ENCODE data around the gene CCDC86.

CCDC86 gene

DNA sequence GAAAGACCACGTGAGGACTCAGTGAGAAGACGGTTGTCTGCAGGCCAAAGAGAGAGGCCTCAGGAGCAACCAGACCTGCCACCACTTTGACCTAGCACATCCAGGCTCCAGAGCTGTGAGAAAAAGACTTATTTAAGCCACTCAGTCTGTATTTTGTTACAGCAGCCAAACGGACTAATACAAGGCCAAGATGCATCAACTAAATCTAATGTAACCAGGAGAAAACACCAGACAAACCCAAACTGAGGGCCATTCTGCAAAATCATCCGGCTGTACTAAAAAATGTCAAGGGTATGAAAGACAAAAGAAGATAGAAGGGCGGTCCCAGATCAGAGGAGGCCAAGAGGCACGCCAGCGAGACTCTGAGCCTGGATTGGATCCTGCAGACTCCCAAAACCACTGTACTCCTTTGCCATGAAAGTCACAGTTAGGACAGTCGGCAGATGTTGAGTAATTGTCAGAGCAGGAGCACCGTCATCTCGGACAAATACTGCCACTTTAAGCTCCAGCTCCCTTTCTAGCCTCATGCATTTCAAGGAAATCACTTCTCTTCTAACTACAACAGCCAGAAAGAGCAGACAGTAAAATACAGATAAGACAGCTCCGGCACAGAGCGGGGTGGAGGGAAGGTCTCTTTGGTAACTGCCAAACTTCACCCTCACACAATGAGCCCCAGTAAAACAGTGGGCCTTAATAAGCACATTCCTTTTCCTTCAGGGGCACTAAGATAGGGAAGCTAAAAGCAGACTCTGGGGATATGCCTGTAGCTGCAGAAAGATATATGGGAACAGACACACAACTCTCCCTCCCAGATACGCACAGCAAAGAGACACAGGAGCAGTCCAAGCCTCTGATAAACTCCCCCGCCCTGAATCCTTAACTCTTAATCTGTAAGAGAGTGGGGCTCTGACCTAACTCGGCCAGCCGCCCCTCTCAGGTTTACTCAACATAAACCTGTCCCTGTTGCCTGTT, 21.9 kb downstream of the CCDC86 start:
- in situ Hi-C loops (cut with MboI; ENCODE audit: low sequenced_read_pairs) = no loop called here
- H3K4me1 ChIP-seq = no peaks in the 10 kb centered on the region
- H3K4me3 ChIP-seq = no peak overlapping the region

DNA sequence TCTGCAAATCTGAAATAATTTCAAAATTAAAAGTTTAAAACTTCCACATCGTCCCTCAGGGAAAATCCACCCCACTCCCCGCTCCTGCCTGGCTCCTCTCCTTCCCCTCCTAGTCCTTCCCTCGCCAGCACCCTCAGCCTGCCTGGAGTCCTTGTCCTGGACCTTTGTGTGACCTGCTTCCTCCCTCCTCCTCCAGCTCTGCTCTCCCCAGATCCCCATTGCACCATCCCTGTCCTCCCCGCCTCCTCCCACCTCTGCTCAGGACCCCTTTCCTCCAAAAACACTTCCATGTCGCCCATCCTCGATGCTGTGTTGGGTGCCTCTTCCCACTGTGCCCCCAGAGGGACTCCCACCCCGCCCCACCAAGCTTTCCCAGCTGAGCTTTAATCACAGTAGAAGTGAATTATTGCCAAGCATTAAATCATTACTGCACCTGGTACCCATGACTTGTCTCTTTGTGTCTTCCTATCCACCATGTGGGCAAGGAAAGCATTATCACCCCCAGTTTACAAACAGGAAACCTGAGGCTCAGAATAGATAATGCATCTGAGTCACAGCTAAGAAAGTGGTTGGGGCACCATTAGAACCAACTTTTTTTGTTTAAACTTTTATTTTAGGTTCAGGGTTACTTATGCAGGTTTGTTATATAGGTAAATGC, 23.1 kb downstream of the CCDC86 start:
- no peak for DNase-seq (ENCODE audit: low spot score in 2 of 2)
- H3K36me3 ChIP-seq (replicated peaks) = no peaks in the 10 kb centered on the region
- in situ Hi-C loops (cut with MboI; ENCODE audit: low sequenced_read_pairs) = no loop called here
- no peaks in the 10 kb centered on the region for H3K27me3 ChIP-seq (ENCODE audit: low read depth)
- H3K4me3 ChIP-seq = no peak overlapping the region
- no peaks in the 10 kb centered on the region for H3K9me3 ChIP-seq
- H3K4me1 ChIP-seq = no peaks in the 10 kb centered on the region

More for the DNA sequence above, 21.9 kb downstream of the CCDC86 start:
- DNase-seq (ENCODE audit: low spot score in 2 of 2) = no peak
- no peaks in the 10 kb centered on the region for H3K9me3 ChIP-seq
- H3K27me3 ChIP-seq (ENCODE audit: low read depth) = no peaks in the 10 kb centered on the region
- H3K36me3 ChIP-seq (replicated peaks) = no peaks in the 10 kb centered on the region

DNA sequence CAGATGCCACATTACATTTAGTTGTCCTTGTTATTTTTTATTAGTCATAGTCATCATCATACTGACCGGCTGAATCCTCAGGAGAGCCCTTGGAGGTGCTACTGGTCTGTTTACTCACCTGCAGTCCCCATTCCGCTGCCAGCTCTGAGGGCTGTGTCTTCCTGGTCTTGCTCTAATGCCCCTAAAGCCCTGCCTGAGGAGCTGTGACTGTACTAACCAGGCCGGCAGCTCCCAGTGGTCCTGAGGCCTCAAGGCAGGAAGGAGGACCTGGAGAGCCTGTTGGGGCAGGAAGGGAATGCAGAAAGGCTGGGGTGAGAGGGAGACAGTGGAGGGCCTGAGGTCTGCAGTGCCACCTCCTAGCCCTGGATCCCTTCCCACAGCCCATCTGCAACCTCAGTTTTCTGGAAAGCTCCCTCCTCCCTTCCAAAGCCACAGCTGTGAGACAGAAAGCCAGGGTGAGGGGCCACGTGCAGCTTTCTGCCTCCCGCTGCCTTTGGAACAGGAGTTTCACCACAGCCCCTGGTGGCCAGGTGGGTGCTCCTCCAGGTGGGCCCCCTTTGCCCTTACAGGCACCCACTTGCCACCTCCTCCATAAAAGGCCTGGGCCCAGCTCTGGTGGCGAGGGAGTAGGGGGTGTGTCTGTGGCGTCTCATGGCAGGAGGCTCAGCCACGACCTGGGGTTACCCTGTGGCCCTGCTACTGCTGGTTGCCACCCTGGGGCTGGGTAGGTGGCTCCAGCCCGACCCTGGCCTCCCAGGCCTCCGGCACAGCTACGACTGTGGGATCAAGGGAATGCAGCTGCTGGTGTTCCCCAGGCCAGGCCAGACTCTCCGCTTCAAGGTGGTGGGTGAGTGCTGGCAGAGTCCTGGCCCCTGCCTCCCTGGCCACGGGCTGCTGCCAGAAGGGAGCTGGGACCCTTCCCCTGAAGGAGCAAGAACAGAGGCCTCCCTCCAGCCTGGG, 25.3 kb downstream of the CCDC86 start, which contains the start of gene ZP1:
TSS of gene ZP1 (plus strand) at position 632 of the 960 bp plus-strand sequence. CDS start at position 652, 20 bp downstream.
- H3K27me3 ChIP-seq (ENCODE audit: low read depth) = no peaks in the 10 kb centered on the region
- in situ Hi-C loops (cut with MboI; ENCODE audit: low sequenced_read_pairs) = no loop called here
- no peaks in the 10 kb centered on the region for H3K36me3 ChIP-seq (replicated peaks)
- H3K4me3 ChIP-seq = no peak within 1 kb of the TSS
- no peaks in the 10 kb centered on the region for H3K9me3 ChIP-seq
- DNase-seq (ENCODE audit: low spot score in 2 of 2) = no peak
- no peaks in the 10 kb centered on the region for H3K4me1 ChIP-seq

GRCh38 chr11:60867871-60868681, 26.2 kb downstream of the CCDC86 start:
- in situ Hi-C loops (cut with MboI; ENCODE audit: low sequenced_read_pairs) = no loop called here
- H3K9me3 ChIP-seq = no peaks in the 10 kb centered on the region

DNA sequence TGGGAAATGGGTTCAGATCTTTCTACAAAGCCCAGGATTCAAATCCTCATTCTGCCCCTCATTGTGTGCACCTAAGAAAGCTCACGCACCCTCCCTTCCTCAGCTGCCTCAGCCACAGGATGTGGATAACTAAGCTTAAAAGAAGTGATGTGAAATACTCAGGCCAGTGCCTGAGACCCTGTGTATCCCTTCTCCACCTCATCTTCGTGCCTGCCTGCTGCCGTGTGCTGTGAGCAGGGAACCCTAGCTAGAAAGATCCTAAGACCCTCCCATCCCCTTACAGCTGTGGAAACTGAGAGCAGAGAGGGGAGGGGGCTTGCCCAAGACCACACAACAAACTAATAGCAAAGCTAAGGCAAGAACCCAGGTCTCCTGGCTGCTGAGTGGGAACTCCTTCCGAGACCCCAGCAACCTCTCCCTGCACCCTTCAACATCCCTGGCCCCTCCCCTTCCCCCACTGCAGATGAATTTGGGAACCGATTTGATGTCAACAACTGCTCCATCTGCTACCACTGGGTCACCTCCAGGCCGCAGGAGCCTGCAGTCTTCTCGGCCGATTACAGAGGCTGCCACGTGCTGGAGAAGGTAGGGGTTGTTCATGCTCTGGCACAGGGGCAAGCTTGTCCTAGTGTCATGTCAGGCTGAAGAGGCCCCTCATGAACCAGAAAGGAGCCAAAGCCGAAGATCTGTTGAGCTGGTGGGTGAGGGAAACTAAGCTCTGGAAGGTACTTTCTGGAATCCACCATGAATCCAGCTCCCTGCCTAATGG, 27.0 kb downstream of the CCDC86 start:
- Histone ChIP-seq H3K4me1 (no peaks in the 10 kb centered on the region), H3K27me3 (ENCODE audit: low read depth) (no peaks in the 10 kb centered on the region), H3K36me3 (replicated peaks) (no peaks in the 10 kb centered on the region), H3K4me3 (no peak overlapping the region), H3K9me3 (no peaks in the 10 kb centered on the region)
- in situ Hi-C loops (cut with MboI; ENCODE audit: low sequenced_read_pairs) = no loop called here
- DNase-seq (ENCODE audit: low spot score in 2 of 2) = no peak

More at GRCh38 chr11:60867871-60868681, 26.2 kb downstream of the CCDC86 start:
- Histone ChIP-seq H3K4me1 (no peaks in the 10 kb centered on the region), H3K27me3 (ENCODE audit: low read depth) (no peaks in the 10 kb centered on the region), H3K36me3 (replicated peaks) (no peaks in the 10 kb centered on the region), H3K4me3 (no peak overlapping the region)
- no peak for DNase-seq (ENCODE audit: low spot score in 2 of 2)

- in situ Hi-C loops (cut with MboI; ENCODE audit: low sequenced_read_pairs) = no loop called here
- DNase-seq (ENCODE audit: low spot score in 2 of 2) = no peak
- no peaks in the 10 kb centered on the region for H3K4me1 ChIP-seq
- no peaks in the 10 kb centered on the region for H3K9me3 ChIP-seq
- no peaks in the 10 kb centered on the region for H3K36me3 ChIP-seq (replicated peaks)
- no peak overlapping the region for H3K4me3 ChIP-seq
- H3K27me3 ChIP-seq (ENCODE audit: low read depth) = no peaks in the 10 kb centered on the region
These were observed 27.5 kb downstream of the CCDC86 start for GRCh38 chr11:60869451-60869825.

- Histone ChIP-seq H3K4me3 (no peak overlapping the region), H3K9me3 (no peaks in the 10 kb centered on the region), H3K27me3 (ENCODE audit: low read depth) (no peaks in the 10 kb centered on the region), H3K4me1 (no peaks in the 10 kb centered on the region), H3K36me3 (replicated peaks) (no peaks in the 10 kb centered on the region)
- in situ Hi-C loops (cut with MboI; ENCODE audit: low sequenced_read_pairs) = no loop called here
- DNase-seq (ENCODE audit: low spot score in 2 of 2) = no peak
These were observed 28.4 kb downstream of the CCDC86 start for GRCh38 chr11:60870276-60870675.

DNA sequence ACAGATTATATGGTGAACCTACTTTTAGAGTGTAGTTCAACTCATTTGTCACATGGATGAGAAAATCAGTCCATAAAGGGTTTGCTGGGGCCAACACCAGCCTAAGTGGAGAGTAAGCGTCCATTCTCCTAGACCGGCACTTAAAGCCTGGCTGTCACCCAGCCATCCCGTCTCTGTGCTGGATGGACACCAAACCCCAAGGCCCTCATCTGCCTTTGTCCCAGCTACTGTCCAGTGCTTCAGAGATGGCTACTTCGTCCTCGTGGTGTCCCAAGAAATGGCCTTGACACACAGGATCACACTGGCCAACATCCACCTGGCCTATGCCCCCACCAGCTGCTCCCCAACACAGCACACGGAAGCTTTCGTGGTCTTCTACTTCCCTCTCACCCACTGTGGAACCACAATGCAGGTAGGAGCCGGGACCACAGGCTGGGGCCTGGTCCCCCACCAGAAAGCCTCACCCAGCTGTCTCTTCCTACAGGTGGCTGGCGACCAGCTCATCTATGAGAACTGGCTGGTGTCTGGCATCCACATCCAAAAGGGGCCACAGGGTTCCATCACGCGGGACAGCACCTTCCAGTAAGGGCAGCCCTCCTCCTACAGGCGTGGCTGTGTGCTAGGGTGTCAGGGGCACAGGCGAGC, 28.9 kb downstream of the CCDC86 start:
- no peaks in the 10 kb centered on the region for H3K27me3 ChIP-seq (ENCODE audit: low read depth)
- no peaks in the 10 kb centered on the region for H3K36me3 ChIP-seq (replicated peaks)
- no peaks in the 10 kb centered on the region for H3K9me3 ChIP-seq
- no peaks in the 10 kb centered on the region for H3K4me1 ChIP-seq
- in situ Hi-C loops (cut with MboI; ENCODE audit: low sequenced_read_pairs) = no loop called here
- H3K4me3 ChIP-seq = no peak overlapping the region
- no peak for DNase-seq (ENCODE audit: low spot score in 2 of 2)

DNA sequence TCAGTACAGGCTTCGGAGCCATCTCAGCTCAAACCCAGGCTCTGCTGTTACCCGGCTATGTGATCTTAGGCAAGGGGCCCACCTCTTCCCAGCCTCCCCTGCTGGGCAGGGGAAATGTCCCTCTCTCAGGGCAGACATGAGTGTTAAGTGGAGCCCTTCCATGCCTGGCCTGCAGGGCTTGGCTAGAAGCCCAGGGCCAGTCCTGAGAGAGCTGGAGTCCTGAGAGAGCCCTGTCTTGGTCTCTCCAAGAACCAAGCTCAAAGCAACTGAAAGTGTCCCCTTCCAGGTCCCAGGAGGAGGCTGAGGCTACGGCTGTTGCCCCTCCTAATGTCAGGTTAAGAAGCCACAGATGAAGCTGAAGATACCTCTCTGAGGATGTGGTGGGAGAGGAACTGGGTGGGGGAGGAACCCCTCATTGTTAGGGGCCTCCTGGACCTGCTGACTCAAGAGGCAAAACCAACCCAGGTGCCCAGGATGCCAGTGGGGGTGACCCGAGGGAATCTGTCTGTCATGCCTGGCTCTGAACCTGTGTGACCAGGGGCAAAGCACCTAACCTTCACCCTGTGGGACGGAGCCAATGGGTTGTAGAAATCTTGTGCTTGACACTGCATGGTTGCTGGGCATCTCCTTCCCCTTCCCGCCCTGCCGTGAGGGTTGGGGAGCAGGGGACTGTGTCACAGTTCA, 29.6 kb downstream of the CCDC86 start:
- in situ Hi-C loops (cut with MboI; ENCODE audit: low sequenced_read_pairs) = no loop called here
- H3K36me3 ChIP-seq (replicated peaks) = no peaks in the 10 kb centered on the region
- no peak overlapping the region for H3K4me3 ChIP-seq
- H3K4me1 ChIP-seq = no peaks in the 10 kb centered on the region
- DNase-seq (ENCODE audit: low spot score in 2 of 2) = no peak
- H3K9me3 ChIP-seq = no peaks in the 10 kb centered on the region
- H3K27me3 ChIP-seq (ENCODE audit: low read depth) = no peaks in the 10 kb centered on the region

DNA sequence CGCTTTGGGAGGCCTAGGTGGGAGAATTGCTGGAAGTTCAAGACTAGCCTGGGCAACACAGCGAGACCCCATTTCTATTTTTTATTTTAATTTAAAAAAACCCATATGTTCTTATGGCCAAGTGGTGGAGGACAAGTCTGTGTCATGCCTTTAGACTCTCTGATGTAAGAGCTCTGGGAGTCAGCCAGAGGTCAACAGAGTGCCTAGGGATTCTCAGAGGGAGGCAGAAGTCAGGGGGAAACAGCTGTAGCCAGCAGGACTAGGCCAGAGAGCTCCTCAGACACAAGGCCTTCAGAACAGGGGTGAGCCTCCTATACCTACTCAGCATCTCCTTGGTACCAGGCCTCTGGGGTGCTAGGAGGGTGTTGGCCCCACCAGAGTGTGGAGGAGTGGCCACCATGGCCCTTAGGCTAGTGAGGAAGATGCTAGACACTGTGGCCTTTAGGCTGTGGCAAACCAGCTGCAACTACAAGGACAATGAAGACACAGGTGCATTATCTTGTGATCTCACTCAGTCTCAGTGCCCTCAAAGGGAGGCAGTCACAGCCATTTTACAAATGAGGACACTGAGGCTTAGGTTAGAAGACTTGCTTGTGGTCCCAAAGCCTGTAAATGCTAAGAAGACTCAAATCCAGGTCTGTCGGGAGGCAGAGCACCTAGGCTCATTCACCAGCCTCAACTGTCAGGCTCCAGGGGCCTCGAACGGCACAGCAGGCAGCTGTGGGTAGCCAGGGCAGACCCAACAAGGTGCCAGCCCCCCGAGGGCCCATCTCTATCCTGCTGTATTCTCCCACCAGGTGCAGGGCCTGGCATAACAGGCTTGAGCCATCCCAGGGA, 30.4 kb downstream of the CCDC86 start:
- no peaks in the 10 kb centered on the region for H3K27me3 ChIP-seq (ENCODE audit: low read depth)

GRCh38 chr11:60872961-60873524, 31.1 kb downstream of the CCDC86 start:
- DNase-seq (ENCODE audit: low spot score in 2 of 2) = no peak
- Histone ChIP-seq H3K9me3 (no peaks in the 10 kb centered on the region), H3K27me3 (ENCODE audit: low read depth) (no peaks in the 10 kb centered on the region), H3K4me3 (no peak overlapping the region), H3K4me1 (no peaks in the 10 kb centered on the region), H3K36me3 (replicated peaks) (no peaks in the 10 kb centered on the region)
- in situ Hi-C loops (cut with MboI; ENCODE audit: low sequenced_read_pairs) = no loop called here

More for the DNA sequence above, 30.4 kb downstream of the CCDC86 start:
- Histone ChIP-seq H3K4me1 (no peaks in the 10 kb centered on the region), H3K4me3 (no peak overlapping the region), H3K9me3 (no peaks in the 10 kb centered on the region), H3K36me3 (replicated peaks) (no peaks in the 10 kb centered on the region)
- in situ Hi-C loops (cut with MboI; ENCODE audit: low sequenced_read_pairs) = no loop called here
- no peak for DNase-seq (ENCODE audit: low spot score in 2 of 2)

Data from HAP-1 (cell line).